NCI-H446 treated with DMSO at 0.1 percent for 48 hours (cell line): ENCODE data around the gene ITGA11.

ENCODE experiments used
- DNase-seq: peaks from one replicate; lab custom pipeline; 2025; lab: John Stamatoyannopoulos, UW

ITGA11 gene

GRCh38 chr15:68431792-68432401 is at the start of gene ITGA11:
Gene ITGA11, minus strand, starts transcription at chr15:68432163. Its CDS starts 97 bp downstream, at chr15:68432066.
- no peak for DNase-seq

- DNase-seq = no peak
Observed at GRCh38 chr15:68481321-68481720, 49.4 kb upstream of the ITGA11 start.

- no peak for DNase-seq
Observed at GRCh38 chr15:68480296-68480695, 48.3 kb upstream of the ITGA11 start.

DNA sequence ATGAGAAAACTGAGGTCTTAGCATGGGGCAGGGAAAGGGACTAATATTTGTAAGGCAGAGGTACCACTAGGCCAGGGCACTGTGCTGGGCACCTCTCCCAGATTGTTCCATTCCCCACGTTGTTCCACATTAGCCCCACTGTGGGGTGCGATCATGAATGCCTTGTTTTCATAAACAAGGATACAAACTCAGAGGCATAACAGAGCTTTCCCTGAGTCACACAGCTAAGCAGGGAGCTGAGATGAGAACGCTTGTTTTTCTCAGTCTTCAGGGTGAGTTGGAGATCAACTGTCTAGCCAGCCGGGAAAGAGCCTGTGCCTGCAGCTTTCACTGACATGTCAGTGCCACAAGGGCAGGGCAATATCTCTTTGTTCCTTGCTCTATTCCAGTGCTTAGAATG is 47.9 kb upstream of the ITGA11 start:
- no peak for DNase-seq

GRCh38 chr15:68479406-68479805 is 47.4 kb upstream of the ITGA11 start:
- no peak for DNase-seq

- no peak for DNase-seq
Observed at GRCh38 chr15:68478853-68479252, 46.9 kb upstream of the ITGA11 start.

DNA sequence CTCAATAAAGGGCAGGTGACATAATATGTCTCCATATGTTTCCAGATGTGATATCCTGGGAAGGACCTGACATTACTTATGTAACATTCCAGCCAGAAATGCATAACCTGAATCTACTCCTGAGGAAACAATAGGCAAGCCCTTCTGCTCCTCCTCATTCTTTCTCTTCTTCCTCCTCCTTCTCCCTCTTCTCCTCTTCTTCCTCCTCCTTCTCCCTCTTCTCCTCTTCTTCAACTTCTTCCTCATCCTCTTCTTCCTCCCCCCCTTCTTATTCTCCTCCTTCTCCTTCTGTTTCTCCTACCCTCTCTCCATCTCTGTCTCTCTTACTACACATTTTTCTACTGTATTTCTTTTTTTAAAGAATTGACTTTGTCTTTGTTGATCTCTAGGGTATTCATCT is 43.5 kb upstream of the ITGA11 start:
- no peak for DNase-seq

- DNase-seq = no peak
Observed at GRCh38 chr15:68471541-68471940, 39.6 kb upstream of the ITGA11 start.

DNA sequence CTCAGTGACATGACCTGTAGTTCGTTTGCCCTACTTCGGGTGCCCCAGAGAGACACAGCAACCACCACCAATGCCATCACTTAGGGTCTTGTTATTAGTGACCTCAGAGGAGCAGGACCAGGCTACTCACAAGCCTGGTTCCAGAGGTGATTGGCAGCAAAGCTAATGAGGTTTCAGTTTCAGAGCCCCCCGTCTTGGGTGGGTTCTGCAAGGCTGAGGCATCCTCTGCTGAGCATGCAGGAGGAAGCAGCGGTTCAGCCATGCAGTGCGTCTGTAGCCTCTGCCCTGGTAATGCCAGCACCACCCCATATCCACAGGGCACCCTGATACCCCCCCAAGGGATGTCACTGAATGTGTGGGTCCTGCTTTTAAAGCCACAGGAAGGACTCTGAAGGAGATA is 39.0 kb upstream of the ITGA11 start:
- DNase-seq = no peak

GRCh38 chr15:68470049-68470742 is 38.2 kb upstream of the ITGA11 start:
- DNase-seq = no peak

- DNase-seq = no peak
Observed at GRCh38 chr15:68469162-68470048, 37.4 kb upstream of the ITGA11 start.

GRCh38 chr15:68466876-68467275 is 34.9 kb upstream of the ITGA11 start:
- no peak for DNase-seq

DNA sequence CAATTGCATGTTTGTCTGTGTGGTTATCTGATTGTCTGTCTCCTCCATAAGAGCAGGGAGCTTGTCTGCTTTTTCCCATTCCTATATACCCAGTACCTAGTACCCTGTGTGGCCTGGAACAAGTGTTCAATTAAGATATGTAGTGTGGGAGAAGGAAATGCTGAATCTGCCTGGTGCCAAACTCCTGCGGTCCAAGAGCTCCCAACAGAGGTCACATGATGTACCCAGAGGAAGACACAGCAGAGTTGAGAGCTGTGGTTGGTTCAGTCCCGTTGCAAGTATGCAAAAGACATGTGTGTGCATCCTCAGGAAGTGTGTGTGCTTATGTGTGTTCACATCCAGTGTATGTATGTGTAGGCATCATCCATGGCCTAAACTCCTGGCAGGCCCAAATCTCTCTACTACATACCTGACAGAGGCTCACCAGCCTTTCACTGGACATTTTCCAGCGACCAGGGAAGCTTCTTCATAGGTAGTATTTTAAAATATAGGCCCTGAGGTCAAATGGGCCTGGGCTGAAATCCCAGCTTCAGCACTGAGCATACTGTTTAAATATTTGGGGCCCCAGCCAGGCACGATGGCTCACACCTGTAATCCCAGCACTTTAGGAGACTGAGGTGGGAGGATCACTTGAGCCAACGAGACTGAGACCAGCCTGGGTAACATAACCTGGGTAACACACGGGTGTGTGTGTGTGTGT is 34.0 kb upstream of the ITGA11 start:
- no peak for DNase-seq

- DNase-seq = no peak
Observed at GRCh38 chr15:68464448-68465090, 32.6 kb upstream of the ITGA11 start.

- DNase-seq = no peak
Observed at GRCh38 chr15:68463996-68464395, 32.0 kb upstream of the ITGA11 start.

DNA sequence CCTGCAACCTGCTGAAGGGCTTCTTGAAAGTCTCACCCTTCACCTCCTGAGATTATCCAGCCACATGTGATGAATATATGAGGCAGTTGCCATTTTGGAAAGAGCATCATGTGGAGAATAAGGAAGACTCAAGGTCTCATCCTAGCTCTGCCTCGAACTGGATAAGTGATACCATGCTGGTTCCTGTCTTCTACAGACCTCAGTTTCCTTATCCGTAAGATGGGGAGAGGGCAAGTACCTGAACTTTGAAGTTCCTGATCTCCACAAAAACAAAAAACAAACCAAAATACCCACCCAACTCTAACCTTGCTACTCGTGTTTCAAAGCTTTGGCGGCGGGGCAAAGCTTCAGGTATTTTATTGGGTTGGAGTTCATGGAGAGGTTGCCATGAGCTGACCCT is 31.5 kb upstream of the ITGA11 start:
- no peak for DNase-seq

DNA sequence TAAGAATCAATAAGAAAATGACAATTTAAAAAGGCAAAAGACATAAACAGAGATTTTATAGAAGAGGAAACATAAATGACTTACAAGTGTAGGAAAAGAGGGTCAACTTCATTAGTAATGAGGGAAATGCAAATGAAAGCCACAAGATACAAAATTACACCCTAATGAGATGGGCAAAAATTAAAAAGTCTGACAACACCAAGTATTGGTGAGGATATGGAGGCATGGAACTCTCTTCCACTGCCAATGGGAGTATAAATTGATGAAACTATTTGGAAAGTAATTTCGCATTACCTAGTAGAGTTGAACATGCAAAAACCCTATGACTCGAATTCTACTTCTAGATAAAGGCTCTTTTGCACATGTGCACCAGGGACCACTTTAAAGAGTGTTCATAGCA is 28.2 kb upstream of the ITGA11 start:
- no peak for DNase-seq

DNA sequence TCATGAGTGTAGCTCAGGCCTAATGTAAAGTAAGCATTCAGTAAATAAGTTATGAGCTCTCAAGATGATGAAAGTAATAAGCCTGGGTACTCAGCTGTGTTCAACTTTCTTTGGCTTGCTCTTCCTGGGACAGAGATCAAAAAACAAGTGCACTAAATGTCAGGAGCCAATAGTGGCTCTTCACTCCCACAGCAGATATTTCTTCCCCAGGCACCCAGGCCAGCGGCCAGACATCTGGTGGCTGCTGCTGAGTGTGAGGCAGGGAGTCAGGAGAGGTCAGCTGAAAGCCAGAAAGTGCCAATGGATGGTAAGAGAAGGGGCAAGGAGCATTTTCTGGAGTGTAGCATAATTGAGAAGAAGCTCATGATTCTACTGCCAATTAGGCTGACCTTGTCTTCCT is 18.2 kb upstream of the ITGA11 start:
- DNase-seq = no peak

DNA sequence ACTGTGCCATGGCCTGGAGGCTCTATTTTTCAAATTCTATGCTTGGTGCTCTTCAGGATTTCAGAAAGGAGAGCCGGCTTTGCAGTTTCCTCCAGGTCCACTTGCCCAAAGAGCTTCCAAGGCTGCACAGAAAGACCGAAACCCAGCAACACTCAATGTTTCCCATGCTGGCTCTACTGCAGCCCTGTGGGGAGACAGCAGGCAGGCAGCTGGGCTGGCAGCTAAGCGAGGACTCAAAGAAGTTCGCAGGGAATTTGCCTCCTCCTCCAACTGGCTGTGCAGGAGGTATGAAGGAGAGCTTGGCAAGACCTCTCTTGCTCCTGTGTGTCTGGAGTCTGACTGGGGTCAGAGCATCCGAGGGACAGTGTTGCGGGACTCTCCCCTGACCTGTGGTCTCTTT is 17.4 kb upstream of the ITGA11 start:
- no peak for DNase-seq

- DNase-seq = no peak
Observed at GRCh38 chr15:68447976-68448755, 16.2 kb upstream of the ITGA11 start.

- no peak for DNase-seq
Observed at GRCh38 chr15:68447209-68447608, 15.2 kb upstream of the ITGA11 start.
